ENCODE results near the gene SKOR2. TPM values are rescaled to one million over a fixed set of nuclear protein-coding genes. Genes with fewer than 3 reads are reported as not detected.

The SKOR2 gene
- total and polyA plus RNA-seq, 2 of the 4 experiments (the other 2 are of a cell fraction): not detected

DNA sequence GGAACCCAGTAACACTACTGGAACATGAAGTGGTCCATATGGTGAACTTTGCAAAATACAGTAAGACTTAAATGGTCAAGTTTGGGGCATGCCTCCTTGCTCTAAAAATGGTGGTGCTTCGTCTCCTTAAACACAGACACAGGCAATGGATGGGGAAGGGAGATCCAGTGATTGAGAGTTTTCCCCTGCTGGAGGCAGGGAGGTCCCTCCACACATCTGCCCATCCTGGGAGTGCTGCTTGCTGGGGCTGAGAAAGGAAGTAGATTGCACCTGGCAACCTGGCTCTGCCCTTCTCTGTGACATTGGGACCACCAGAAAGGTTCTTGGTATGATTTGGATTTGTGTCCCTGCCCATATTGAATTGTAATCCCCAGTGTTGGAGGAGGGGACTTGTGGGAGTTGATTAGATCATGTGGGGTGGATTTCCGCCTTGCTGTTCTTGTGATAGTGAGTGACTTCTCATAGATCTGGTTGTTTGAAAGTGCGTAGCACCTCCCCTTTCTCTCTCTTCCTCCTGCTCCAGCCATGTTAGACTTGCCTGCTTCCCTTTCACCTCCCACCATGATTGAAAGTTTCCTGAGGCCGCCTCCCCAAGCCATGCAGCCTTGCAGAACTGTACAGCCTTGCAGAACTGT lies 35.4 kb upstream of the SKOR2 start:
- in situ Hi-C loops (cut with MboI; ENCODE audit: low sequenced_read_pairs): no loop called here
- H2BK5ac ChIP-seq (ENCODE audit: low read depth, low read length, poor library complexity, severe bottlenecking): no peak overlapping the region
- intact Hi-C loops (cut with micrococcal nuclease): no loop called here
- no peak overlapping the region for H2BK15ac ChIP-seq (ENCODE audit: low read depth, low read length)
- H3K9me3 ChIP-seq (ENCODE audit: control insufficient read depth, insufficient read depth, low read length): no peaks in the 10 kb centered on the region
- H3K36me3 ChIP-seq (ENCODE audit: control insufficient read depth, insufficient read depth, low read length): no peaks in the 10 kb centered on the region
- TF ChIP-seq, protein P1, sequence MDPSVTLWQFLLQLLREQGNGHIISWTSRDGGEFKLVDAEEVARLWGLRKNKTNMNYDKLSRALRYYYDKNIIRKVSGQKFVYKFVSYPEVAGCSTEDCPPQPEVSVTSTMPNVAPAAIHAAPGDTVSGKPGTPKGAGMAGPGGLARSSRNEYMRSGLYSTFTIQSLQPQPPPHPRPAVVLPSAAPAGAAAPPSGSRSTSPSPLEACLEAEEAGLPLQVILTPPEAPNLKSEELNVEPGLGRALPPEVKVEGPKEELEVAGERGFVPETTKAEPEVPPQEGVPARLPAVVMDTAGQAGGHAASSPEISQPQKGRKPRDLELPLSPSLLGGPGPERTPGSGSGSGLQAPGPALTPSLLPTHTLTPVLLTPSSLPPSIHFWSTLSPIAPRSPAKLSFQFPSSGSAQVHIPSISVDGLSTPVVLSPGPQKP (IDR thresholded peaks at IDR 0.05; ENCODE audit: borderline replicate concordance, low read depth, low read length): no peak
- no peak for TF ChIP-seq RFX5 (IDR thresholded peaks at IDR 0.05; ENCODE audit: low read depth, low read length)
- TF ChIP-seq, protein P2, sequence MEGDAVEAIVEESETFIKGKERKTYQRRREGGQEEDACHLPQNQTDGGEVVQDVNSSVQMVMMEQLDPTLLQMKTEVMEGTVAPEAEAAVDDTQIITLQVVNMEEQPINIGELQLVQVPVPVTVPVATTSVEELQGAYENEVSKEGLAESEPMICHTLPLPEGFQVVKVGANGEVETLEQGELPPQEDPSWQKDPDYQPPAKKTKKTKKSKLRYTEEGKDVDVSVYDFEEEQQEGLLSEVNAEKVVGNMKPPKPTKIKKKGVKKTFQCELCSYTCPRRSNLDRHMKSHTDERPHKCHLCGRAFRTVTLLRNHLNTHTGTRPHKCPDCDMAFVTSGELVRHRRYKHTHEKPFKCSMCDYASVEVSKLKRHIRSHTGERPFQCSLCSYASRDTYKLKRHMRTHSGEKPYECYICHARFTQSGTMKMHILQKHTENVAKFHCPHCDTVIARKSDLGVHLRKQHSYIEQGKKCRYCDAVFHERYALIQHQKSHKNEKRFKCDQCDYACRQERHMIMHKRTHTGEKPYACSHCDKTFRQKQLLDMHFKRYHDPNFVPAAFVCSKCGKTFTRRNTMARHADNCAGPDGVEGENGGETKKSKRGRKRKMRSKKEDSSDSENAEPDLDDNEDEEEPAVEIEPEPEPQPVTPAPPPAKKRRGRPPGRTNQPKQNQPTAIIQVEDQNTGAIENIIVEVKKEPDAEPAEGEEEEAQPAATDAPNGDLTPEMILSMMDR (conservative IDR thresholded peaks at IDR 0.05; ENCODE audit: low read depth, low read length): no peak
- TF ChIP-seq MAZ (IDR thresholded peaks at IDR 0.05; ENCODE audit: borderline replicate concordance, low read depth, low read length): no peak
- no peak for TF ChIP-seq RAD21 (IDR thresholded peaks at IDR 0.05; ENCODE audit: low read length)
- no peak for TF ChIP-seq BHLHE40 (IDR thresholded peaks at IDR 0.05; ENCODE audit: low read depth, low read length)
- no peak for TF ChIP-seq CHD1 (IDR thresholded peaks at IDR 0.05; ENCODE audit: low read depth, low read length)
- TF ChIP-seq RCOR1 (IDR thresholded peaks at IDR 0.05; ENCODE audit: insufficient replicate concordance, low read length): no peak
- TF ChIP-seq MXI1 (IDR thresholded peaks at IDR 0.05; ENCODE audit: borderline replicate concordance, low read depth, low read length): no peak
- TF ChIP-seq FOS (IDR thresholded peaks at IDR 0.05; ENCODE audit: low read depth, low read length): no peak
- no peak for TF ChIP-seq NFE2L2 (IDR thresholded peaks at IDR 0.05; ENCODE audit: low read depth, low read length)
- TF ChIP-seq, protein P3, sequence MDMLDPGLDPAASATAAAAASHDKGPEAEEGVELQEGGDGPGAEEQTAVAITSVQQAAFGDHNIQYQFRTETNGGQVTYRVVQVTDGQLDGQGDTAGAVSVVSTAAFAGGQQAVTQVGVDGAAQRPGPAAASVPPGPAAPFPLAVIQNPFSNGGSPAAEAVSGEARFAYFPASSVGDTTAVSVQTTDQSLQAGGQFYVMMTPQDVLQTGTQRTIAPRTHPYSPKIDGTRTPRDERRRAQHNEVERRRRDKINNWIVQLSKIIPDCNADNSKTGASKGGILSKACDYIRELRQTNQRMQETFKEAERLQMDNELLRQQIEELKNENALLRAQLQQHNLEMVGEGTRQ (IDR thresholded peaks at IDR 0.05; ENCODE audit: low read depth, low read length): no peak
- no peaks in the 10 kb centered on the region for H3K4me1 ChIP-seq (ENCODE audit: control insufficient read depth, insufficient read depth, low read length)
- WGBS, 2 experiments (ENCODE audit: extremely low coverage in 2 of 2, insufficient read length in 1 of 2): no CpG with 5 or more reads among the region's 4 CpGs
- no peak for DNase-seq
- POLR2A ChIA-PET (ENCODE audit: unreplicated experiment): no interaction called here
- H3K9ac ChIP-seq (ENCODE audit: low read depth, low read length): no peak overlapping the region
- H3K9me1 ChIP-seq (ENCODE audit: insufficient read depth, low read length): no peaks in the 10 kb centered on the region
- H2BK20ac ChIP-seq (ENCODE audit: low read depth, low read length): no peak overlapping the region
- H3K27me3 ChIP-seq (ENCODE audit: control insufficient read depth, insufficient read depth, low read length): no peaks in the 10 kb centered on the region
- no peak overlapping the region for H3K27ac ChIP-seq (ENCODE audit: insufficient read depth, low read length)
- no peaks in the 10 kb centered on the region for H4K20me1 ChIP-seq (ENCODE audit: insufficient read depth, low read length)
- no peak overlapping the region for H3K23ac ChIP-seq (ENCODE audit: low read depth, low read length)
- H3K4me3 ChIP-seq (ENCODE audit: insufficient read depth, low read depth, low read length): no peak overlapping the region
- no peaks in the 10 kb centered on the region for H3K79me1 ChIP-seq (ENCODE audit: low read depth in 1 of 2, low read length in 2 of 2)
- CTCF ChIA-PET: no interaction called here
- no peak overlapping the region for H3K18ac ChIP-seq (ENCODE audit: low read depth, low read length)
- H3K56ac ChIP-seq (ENCODE audit: extremely low read depth, insufficient read depth, low read length): no peak overlapping the region
- dilution Hi-C loops (cut with HindIII; ENCODE audit: low sequenced_read_pairs, unreplicated experiment): no loop called here
- no peak overlapping the region for H4K5ac ChIP-seq (ENCODE audit: low read depth, low read length)
- ATAC-seq (ENCODE audit: low read depth): no peak
- H2AFZ ChIP-seq (replicated peaks; ENCODE audit: low read length, poor library complexity): no peak overlapping the region
- H3K14ac ChIP-seq (replicated peaks; ENCODE audit: low read depth, low read length): no peak overlapping the region
- no TSS peak for BruUV-seq (replicated peaks)
- H2AK9ac ChIP-seq (replicated peaks; ENCODE audit: low read depth, low read length, poor library complexity): no peak overlapping the region
- no peak overlapping the region for H2BK120ac ChIP-seq (ENCODE audit: low read depth, low read length)
- H2AK5ac ChIP-seq (ENCODE audit: low read depth, low read length): no peak overlapping the region
- no peak overlapping the region for H3K4me2 ChIP-seq (ENCODE audit: low read depth, low read length)
- H3K4ac ChIP-seq (ENCODE audit: low read depth, low read length): no peak overlapping the region
- no peak overlapping the region for H4K91ac ChIP-seq (ENCODE audit: insufficient read depth, low read depth, low read length)
- H4K8ac ChIP-seq (ENCODE audit: low read depth in 2 of 2, low read length in 2 of 2): no peak overlapping the region

Measured in IMR-90 (cell line).